ENCODE data around the gene OAS1. TPM values are rescaled to one million over a fixed set of nuclear protein-coding genes. Genes with fewer than 3 reads are reported as not detected.

OAS1 gene
- total RNA-seq, 2 donors from 2014 or later, result 8.2 to 14.2 TPM

DNA sequence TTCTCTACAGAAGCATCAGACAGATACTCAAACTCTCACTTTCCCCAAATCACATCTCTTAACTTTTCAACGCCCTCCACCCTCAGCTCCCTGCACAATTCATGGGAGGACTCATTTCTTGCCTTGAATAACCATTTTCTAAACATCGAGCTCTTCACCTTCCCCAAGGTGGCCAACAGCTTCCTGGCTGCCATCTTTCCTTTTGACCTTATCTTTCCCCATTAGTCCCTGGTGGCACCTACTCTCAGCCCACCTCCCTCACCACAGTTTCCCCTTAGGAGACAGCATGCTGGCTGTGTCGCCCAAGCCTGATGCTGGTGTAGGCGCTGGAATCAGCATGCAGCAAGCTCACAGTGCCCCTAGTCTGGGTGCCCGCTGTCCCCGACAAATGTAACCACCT, 8.4 kb upstream of the OAS1 start:
- Histone ChIP-seq H3K27me3 (replicated peaks; ENCODE audit: insufficient read depth) (no peaks in the 10 kb centered on the region), H3K4me3 (no peak overlapping the region), H3K36me3 (no peaks in the 10 kb centered on the region), H3K4me1 (replicated peaks) (no peaks in the 10 kb centered on the region), H3K27ac (no peak overlapping the region), H3K9me3 (no peaks in the 10 kb centered on the region)
- TF ChIP-seq CTCF (IDR thresholded peaks at IDR 0.05) (no peak), POLR2AphosphoS5 (IDR thresholded peaks at IDR 0.05) (no peak), POLR2A (IDR thresholded peaks at IDR 0.05) (no peak)
- DNase-seq (ENCODE audit: low spot score), result no peak
- 89% methylated on average over 6 of the region's 6 CpGs for WGBS
- intact Hi-C loops (cut with DNase I), result no loop called here

DNA sequence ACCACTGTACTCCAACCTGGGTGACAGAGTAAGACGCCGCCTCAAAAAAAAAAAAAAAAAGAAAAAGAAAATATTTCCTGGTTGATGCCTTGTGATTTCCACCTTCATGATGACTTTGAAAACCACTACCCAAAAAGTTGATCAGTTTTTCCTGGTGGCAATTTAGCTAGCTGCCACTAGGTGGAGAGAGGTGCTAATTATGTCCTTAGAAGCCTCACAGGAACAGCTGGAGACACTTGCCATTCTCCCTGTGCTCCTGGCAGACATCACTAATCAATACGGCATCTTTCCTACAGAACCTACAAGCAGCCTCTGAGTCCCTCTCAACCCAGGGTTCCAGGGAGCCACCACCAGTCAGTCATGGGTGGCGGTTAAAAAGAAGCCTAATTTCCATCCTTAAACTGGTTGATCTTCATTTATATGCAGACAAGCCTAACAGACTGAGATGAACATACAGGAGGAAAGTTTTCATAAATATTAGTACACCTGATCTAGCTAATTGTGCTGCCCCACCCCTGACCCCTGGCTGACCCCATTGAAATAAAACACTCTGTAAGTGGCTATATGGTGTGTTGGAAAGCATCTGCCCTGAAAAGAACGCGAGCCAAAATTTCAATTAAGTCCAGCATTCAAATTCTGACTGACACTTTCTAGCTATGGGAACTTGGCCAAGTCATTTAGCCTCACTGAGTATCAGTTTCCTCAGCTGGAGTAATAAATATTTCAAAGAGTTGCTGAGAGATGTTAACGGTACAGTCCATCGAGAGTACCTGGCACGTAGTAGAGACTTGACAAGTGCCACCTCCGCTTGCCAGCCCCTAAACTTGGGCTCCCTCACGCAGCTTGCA, 6.2 kb upstream of the OAS1 start:
- WGBS, result 66% methylated on average over 11 of the region's 11 CpGs
- H3K27me3 ChIP-seq (replicated peaks; ENCODE audit: insufficient read depth), result no peaks in the 10 kb centered on the region
- H3K4me1 ChIP-seq (replicated peaks), result no peaks in the 10 kb centered on the region
- peak; percentile 30 for DNase-seq (ENCODE audit: low spot score)
- no peak overlapping the region for H3K4me3 ChIP-seq
- no peaks in the 10 kb centered on the region for H3K36me3 ChIP-seq
- no peak overlapping the region for H3K27ac ChIP-seq
- no peak for TF ChIP-seq POLR2AphosphoS5 (IDR thresholded peaks at IDR 0.05)
- TF ChIP-seq CTCF (IDR thresholded peaks at IDR 0.05), result peak in 3 of 4 experiments; percentile 55 to 73 (median 69)
- H3K9me3 ChIP-seq, result no peaks in the 10 kb centered on the region
- intact Hi-C loops (cut with DNase I), result loop anchor here (10.0 kb wide), 1 partner anchor 124 kb away; no protein-coding TSS in a partner anchor

DNA sequence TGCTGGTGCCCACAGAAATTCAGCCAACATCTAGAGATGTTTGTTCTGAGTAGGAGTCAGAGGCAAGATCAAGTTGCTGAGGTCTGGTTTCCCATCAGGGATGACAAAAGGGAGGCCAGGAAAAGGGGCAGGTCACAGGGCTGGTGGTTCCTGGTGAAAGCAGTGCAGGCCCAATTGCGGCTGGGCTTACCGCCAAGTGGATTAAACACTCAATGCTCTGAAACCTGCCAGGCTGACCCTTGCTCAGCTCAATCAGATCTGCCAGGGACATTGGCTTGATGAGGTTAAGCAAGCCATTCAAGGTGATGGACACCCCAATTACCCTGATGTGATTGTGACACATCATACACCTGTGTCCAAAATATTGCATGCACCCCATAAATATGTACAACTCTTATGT, 5.5 kb upstream of the OAS1 start:
- Histone ChIP-seq H3K27ac (no peak overlapping the region), H3K36me3 (no peaks in the 10 kb centered on the region), H3K9me3 (no peaks in the 10 kb centered on the region), H3K4me3 (no peak overlapping the region), H3K27me3 (replicated peaks; ENCODE audit: insufficient read depth) (no peaks in the 10 kb centered on the region), H3K4me1 (replicated peaks) (no peaks in the 10 kb centered on the region)
- 91% methylated on average over 2 of the region's 2 CpGs for WGBS
- TF ChIP-seq POLR2AphosphoS5 (IDR thresholded peaks at IDR 0.05) (no peak), CTCF (IDR thresholded peaks at IDR 0.05) (no peak), POLR2A (IDR thresholded peaks at IDR 0.05) (no peak)
- DNase-seq (ENCODE audit: low spot score), result no peak
- intact Hi-C loops (cut with DNase I), result loop anchor here (10.0 kb wide), 1 partner anchor 124 kb away; no protein-coding TSS in a partner anchor

DNA sequence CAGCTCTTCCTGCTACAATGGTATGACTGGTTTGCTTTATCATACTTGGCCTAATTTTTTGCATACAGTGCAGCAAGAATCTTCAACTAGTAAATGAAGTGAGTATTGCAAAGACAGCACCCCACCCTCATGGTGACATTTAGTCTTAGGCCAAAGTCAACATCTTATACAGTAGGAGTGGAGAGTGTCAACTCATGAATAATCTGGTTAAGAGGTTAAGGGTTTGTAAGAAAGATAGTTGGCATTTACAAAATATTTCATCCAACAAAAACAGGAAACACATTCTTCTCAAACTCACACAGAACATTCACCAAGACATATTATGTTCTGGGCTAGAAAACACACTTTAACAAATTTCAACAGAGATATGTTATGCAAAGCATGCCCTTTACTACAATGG, 2.2 kb upstream of the OAS1 start:
- Histone ChIP-seq H3K27me3 (replicated peaks; ENCODE audit: insufficient read depth) (no peaks in the 10 kb centered on the region), H3K4me1 (replicated peaks) (no peaks in the 10 kb centered on the region), H3K27ac (no peak overlapping the region), H3K9me3 (no peaks in the 10 kb centered on the region), H3K4me3 (no peak overlapping the region), H3K36me3 (no peaks in the 10 kb centered on the region)
- intact Hi-C loops (cut with DNase I), result loop anchor here (10.0 kb wide), 1 partner anchor 120 kb away; no protein-coding TSS in a partner anchor
- no peak for TF ChIP-seq CTCF (IDR thresholded peaks at IDR 0.05)
- no peak for TF ChIP-seq POLR2A (IDR thresholded peaks at IDR 0.05)
- TF ChIP-seq POLR2AphosphoS5 (IDR thresholded peaks at IDR 0.05), result no peak
- DNase-seq (ENCODE audit: low spot score), result no peak
